Activated naive CD4-positive, alpha-beta T cell treated with anti-CD3 and anti-CD28 coated beads, Interleukin-2, amount 50 U/mL, for 72 hours (primary cell): Measurements from ENCODE around the gene SHROOM2. TPM values are rescaled to one million over a fixed set of nuclear protein-coding genes. Genes with fewer than 3 reads are reported as not detected.
"Not testable (repeated sequence)": the region's sequence is repeated elsewhere in the genome, so short reads cannot be mapped to it uniquely, and the experiment has no call there.

Experiments used
- ATAC-seq, 2 donors: fragments of 150-1000 bp; cut with Tn5 transposase; 2 replicates each; pipeline ENCODE4 v1.10.0; 2021; ENCODE audit warnings: mild to moderate bottlenecking in 2 of 2, moderate library complexity in 2 of 2
- DNase-seq, 2 donors: peaks; one replicate each; pipeline ENCODE4 v3.0.0; 2021 to 2022; ENCODE audit warnings: low spot score in 2 of 2
- H3K27ac Mint-ChIP-seq, 2 donors: one replicate each; pipeline ENCODE4 v1.8.0; 2022; ENCODE audit warnings: mild to moderate bottlenecking in 2 of 2, mixed read lengths in 2 of 2
- H3K36me3 Mint-ChIP-seq, 2 donors: one replicate each; pipeline ENCODE4 v1.8.0; 2022; ENCODE audit warnings: mixed read lengths in 2 of 2
- H3K9me3 Mint-ChIP-seq, 2 donors: one replicate each; pipeline ENCODE4 v1.8.0; 2022; ENCODE audit warnings: mixed read lengths in 2 of 2
- total RNA-seq, 2 donors: library from RNA; stranded (reverse); gene quantifications; one replicate each; pipeline ENCODE4 v1.2.3, GENCODE V29; 2022

Gene SHROOM2
- total RNA-seq, 2 donors from 2014 or later: not detected

DNA sequence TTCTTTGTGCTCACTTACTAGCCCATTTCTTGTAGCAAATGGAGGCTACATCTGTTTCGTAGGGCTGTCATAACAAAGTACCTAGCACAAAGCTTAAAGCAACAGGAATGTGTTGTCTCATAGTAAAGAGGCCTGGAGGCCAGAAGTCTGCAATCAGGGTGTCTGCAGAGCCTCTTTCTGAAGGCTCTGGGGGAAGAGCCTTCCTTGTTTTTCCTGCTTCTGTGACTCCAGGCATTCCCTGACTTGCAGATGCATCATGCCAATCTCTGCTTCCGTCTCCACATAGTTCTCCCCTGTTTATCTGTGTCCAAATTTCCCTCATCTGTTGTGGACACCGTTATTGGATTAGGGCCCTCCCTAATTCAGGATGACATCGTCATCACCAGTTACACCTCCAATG, 67.1 kb downstream of the SHROOM2 start:
- H3K36me3 Mint-ChIP-seq: no peaks in the 10 kb centered on the region
- no peak for DNase-seq
- no peak overlapping the region for H3K27ac Mint-ChIP-seq
- ATAC-seq: no peak
- H3K9me3 Mint-ChIP-seq: no peaks in the 10 kb centered on the region

DNA sequence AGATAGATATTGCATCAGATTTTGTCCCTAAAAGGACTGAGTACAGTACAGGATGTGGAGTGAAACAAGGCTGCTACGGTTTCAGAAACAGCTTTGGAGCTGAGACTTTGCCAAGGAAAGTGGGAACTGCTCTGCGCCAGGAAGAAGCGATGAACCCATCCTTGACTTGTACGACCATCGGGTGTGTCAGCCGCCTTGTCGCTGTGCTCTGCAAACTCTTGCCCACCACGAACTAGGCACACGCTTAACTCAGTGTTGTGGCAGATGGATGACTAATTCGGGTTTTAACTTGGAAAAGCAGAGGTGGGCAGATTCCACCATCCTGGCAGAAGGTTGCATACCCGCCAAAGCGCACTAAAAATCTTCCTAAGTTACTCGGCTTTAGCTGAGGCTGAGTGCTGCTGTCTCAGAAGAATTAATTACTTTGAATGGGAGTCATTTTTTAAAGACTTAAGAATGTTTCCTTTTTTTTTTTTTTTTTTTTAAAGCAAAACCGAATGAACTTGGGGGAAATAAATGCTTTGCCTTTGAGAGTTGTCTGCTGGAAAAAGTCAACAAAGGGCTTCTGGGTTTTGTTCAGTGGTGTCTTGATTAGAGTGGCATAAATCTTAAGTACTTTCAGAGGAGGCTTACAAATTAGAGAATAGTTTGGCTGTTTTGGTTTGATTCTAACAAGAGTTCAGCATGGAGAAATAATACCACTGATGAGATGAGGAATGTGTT, 69.5 kb downstream of the SHROOM2 start:
- no peak for DNase-seq
- Mint-ChIP-seq H3K9me3 (no peaks in the 10 kb centered on the region), H3K27ac (no peak overlapping the region), H3K36me3 (no peaks in the 10 kb centered on the region)
- ATAC-seq: no peak

DNA sequence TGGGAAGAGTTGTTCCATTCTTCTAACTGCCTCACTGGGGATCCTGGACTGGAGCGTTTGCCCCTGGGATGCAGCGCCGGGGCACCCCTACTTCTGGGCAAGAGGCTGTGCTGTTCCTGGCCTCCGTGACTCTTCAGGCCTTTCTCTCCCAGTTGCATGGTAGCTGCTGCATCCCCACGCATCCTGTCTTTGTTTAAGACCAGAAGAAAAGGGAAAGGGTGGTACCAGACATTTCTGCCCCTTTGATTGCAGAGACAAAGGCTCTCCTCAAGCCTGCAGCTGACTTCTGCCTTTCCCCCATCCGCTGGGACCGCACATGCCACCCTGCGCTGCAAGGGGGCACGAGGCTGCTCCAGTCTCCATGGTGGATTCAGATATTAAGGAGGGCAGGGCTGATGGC, 70.4 kb downstream of the SHROOM2 start:
- Mint-ChIP-seq H3K9me3 (no peaks in the 10 kb centered on the region), H3K36me3 (no peaks in the 10 kb centered on the region), H3K27ac (no peak overlapping the region)
- ATAC-seq: no peak
- no peak for DNase-seq

DNA sequence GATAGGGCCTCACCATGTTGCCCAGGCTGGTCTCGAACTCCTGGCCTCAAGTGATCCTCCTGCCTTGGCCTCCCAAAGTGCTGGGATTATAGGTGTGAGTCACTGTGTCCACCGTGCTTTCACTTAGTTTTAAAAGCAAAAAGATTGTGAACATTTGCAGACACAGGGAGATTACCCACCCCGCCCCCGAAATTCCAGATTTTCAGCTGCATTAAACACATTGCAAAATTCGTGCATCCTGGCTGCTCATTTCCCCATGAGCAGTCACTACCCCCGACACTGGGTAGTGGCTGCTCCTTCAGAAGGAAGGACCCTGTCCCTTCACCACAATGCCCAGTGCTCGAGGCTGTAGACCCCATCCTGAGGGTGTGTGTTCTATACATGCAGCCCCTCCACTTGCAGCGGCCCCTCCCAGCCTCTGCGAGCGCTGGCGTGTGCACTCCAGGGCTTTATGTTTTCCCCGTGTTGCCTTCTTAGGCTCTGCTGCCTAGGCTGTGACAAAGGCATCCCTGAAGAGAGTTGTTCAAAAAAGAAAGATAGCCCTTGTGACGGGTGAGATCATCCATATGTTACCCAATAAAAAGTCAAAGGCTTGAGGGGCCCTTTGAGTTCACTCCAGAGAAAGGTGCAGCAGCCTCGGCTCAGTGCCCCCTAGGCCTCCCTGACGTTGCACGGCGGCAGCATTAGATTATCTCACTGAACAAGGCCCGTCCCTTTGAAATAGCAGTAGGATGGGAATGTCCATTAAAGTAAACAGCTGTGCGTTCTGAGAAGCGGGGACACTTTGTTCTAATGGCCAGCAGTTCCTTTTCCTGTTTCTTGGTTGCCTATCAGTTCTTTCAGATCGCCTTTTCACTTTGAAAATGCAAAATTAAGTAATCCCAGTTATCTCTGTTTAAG, 71.6 kb downstream of the SHROOM2 start:
- H3K9me3 Mint-ChIP-seq: no peaks in the 10 kb centered on the region
- ATAC-seq (no peak), DNase-seq (no peak)
- H3K27ac Mint-ChIP-seq: no peak overlapping the region
- H3K36me3 Mint-ChIP-seq: no peaks in the 10 kb centered on the region

DNA sequence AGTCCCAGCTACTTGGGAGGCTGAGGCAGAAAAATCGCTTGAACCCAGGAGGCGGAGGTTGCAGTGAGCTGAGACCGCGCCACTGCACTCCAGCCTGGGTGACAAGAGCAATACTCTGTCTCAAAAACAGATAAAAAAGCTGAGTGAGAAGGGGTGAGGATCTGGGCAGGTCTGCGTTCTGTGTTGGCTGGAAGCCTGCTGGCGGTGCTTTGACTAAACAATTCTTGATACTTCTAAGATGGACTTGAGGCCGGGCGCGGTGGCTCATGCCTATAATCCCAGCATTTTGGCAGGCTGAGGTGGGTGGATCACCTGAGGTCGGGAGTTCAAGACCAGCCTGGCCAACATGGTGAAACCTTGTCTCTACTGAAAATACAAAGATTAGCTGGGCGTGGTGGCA, 72.5 kb downstream of the SHROOM2 start:
- not testable (repeated sequence) for DNase-seq, H3K36me3 Mint-ChIP-seq, H3K9me3 Mint-ChIP-seq, ATAC-seq, H3K27ac Mint-ChIP-seq

DNA sequence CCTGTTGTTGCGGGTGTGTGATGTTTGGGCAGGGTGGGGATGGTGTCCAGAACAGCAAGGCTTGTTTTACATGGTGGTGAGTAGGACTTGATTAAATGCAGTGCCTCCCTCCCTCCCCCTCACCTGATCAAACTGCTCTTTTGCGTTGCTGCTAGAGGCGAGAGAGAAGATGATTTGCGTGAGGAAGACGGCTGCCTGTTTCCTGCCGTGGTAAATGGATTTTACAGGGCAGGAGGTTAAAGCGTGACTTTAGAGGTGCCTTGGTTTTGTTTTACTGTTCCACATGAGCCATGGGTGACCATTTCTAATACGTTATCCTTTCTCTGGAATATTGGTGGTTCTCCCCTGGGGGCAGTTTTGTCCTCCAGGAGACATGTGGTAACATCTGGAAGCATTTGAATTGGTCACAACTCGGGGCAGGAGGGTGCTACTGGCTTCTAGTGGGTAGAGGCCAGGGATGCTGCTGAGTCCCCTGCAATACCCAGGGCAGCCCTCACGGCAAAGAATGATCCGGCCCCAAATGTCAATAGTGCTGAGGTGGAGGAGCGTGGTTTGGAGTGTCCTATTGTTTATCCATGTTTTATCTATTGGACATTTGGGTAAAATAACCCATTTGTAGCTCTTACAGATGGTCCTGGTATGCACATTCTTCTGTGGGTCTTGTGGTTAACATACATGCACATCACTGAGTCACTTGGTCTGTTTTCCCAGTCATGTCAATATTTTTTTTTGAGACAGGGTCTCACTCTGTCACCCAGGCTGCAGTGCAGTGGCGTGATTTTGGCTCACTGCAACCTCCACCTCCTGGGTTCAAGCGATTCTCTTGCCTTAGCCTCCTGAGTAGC, 73.7 kb downstream of the SHROOM2 start:
- no peak for ATAC-seq
- Mint-ChIP-seq H3K27ac (no peak overlapping the region), H3K36me3 (no peaks in the 10 kb centered on the region), H3K9me3 (no peaks in the 10 kb centered on the region)
- DNase-seq: no peak

DNA sequence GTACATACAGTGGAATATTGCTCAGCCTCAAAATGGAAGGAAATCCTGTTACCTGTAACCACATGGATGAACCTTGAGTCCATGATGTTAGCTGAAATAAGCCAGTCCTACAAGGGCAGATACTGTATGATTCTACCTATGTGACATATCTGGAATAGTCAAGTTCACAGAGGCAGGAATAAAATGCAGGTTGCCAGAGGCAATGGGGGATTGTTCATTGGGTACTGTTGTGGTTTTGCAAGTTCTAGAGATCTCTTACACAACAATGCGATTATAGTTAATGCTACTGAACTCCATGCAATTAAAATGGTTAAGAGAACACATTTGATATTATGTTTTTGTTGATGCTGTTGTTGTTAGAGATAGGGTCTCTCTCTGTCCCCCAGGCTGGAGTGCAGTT, 74.6 kb downstream of the SHROOM2 start:
- no peak for ATAC-seq
- no peak for DNase-seq
- H3K27ac Mint-ChIP-seq: no peak overlapping the region
- no peaks in the 10 kb centered on the region for H3K36me3 Mint-ChIP-seq
- no peaks in the 10 kb centered on the region for H3K9me3 Mint-ChIP-seq

DNA sequence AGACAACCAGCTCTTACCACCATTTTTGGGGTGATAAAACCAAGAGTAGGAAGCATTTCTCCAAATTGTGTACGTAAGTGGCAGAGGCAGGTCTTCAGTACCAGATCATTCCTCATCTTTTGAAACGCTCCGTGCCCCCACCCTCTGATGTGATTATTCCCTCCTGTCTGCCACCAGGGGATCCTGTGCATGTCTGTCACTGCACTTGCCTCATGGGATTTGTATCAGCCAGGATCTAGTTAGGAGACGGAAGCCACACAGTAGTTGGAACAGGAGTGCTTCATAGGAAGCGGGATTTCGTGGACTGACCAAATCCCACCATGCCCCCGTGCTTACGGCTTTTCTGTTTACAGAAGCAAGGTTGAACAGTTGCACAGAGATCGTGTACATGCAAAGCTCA, 75.5 kb downstream of the SHROOM2 start:
- DNase-seq: no peak
- ATAC-seq: no peak
- Mint-ChIP-seq H3K9me3 (no peaks in the 10 kb centered on the region), H3K36me3 (no peaks in the 10 kb centered on the region), H3K27ac (no peak overlapping the region)

DNA sequence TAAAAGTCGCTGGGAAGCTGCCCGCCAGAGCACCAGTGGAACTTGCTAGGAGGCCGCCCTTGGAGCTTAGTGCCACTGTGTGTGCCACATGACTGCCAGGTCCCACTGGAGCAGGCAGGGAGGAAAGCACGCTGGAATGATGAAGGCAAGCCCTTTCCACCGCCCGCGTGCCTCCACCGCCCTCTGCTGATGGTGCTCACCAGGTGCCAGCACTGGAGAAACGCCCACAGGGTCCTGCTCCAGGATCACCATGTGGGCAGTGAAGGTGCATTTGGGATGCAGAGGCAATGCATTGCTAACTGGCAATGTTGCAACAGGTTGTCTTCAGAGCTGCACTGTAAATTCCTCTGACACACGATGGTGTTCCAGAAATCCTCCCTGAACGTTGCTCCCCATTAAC, 76.3 kb downstream of the SHROOM2 start:
- Mint-ChIP-seq H3K27ac (no peak overlapping the region), H3K36me3 (no peaks in the 10 kb centered on the region)

DNA sequence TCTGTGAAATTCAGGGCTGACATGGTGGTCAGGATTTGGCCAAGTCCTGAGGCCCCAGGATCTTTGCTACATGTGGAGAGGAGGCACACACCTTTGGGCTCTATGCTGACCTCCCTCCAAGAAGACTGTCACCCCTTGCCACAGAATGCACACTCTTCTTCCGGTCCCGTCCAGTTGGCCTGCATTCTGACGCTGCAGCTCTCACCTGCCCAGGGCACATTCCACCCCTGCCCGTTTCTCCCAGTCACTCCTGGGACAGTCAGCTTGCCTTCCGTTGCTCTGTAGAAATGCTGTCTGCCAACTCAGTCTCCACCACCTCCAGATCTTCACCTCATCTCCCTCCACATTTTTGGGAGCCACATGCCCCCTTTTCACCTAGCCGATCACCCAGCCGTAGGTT, 76.7 kb downstream of the SHROOM2 start:
- H3K36me3 Mint-ChIP-seq: no peaks in the 10 kb centered on the region
- H3K27ac Mint-ChIP-seq: no peak overlapping the region
- DNase-seq (no peak), ATAC-seq (no peak)
- H3K9me3 Mint-ChIP-seq: no peaks in the 10 kb centered on the region

More for the DNA sequence above, 76.3 kb downstream of the SHROOM2 start:
- DNase-seq (no peak), ATAC-seq (no peak)
- no peaks in the 10 kb centered on the region for H3K9me3 Mint-ChIP-seq

DNA sequence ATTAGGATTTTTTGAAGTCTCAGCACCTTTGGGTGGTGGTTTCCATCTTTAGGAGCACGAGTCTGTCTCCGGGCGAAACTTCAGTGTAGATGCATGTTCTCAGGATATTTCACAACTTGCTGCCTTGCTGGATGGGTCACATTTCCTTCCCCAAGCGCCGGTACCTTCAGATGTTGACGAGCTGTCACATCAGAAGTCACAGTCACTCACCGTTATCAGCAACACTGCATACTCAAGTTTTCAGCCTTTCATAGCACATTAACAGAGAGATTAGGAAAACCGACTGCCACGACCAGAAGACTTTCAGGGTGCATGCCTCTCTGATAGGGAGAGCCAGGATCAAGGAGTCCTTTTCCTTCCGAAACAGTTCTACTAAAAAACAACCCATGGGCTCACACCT, 77.8 kb downstream of the SHROOM2 start:
- Mint-ChIP-seq H3K9me3 (no peaks in the 10 kb centered on the region), H3K27ac (no peak overlapping the region), H3K36me3 (no peaks in the 10 kb centered on the region)
- DNase-seq (no peak), ATAC-seq (no peak)

DNA sequence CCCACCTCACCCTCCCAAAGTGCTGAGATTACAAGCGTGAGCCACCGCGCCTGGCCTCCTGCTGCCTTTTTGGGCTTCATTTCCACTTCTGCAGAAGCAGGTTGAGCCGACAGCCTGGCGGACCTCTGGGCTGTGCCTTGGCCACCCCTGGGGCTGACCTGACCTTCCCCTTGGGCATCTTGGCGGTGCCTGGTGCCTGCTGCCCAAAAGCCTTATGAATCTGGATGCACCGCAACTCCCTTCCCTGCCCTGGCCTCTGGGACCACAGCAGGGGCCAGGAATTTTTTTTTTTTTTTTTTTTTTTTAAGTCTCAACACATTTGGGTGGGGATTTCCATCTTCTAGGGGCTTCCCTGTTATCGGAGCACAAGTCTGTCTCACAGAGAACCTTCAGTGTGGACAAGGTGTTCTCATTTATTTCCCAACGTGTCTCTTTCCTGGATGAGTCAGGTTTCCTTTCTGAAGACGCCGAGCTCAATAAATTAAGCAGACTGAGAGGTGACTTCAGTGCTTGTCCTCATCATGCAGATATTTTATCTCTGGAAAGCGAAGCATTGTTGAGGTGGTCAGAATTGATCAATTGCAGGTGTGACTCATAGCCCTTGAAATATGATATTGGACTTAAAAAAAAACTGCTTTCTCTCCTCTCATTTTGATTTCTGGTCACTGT, 79.7 kb downstream of the SHROOM2 start:
- DNase-seq (no peak), ATAC-seq (no peak)
- Mint-ChIP-seq H3K9me3 (no peaks in the 10 kb centered on the region), H3K36me3 (no peaks in the 10 kb centered on the region), H3K27ac (no peak overlapping the region)

DNA sequence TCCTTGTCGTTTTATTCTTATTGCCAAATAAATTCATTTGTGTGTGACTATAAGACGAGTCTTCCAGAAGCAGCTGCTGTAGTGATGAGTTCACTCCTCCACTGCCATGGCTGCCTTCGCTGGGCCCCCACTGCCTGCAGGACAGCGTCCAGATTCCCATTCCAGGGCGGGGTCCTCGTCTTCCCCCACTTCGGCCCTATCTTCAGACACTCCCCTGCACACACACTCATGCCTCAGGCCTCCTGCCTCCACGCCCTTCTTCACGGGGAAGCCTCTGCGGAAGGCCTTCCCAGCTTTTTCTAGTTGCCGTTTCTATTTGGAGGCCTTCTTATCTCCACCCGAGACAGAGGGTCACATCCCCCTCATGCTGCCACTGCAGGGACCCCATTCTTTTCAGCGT, 80.4 kb downstream of the SHROOM2 start:
- DNase-seq: no peak
- no peaks in the 10 kb centered on the region for H3K9me3 Mint-ChIP-seq
- no peak overlapping the region for H3K27ac Mint-ChIP-seq
- no peaks in the 10 kb centered on the region for H3K36me3 Mint-ChIP-seq
- ATAC-seq: no peak

DNA sequence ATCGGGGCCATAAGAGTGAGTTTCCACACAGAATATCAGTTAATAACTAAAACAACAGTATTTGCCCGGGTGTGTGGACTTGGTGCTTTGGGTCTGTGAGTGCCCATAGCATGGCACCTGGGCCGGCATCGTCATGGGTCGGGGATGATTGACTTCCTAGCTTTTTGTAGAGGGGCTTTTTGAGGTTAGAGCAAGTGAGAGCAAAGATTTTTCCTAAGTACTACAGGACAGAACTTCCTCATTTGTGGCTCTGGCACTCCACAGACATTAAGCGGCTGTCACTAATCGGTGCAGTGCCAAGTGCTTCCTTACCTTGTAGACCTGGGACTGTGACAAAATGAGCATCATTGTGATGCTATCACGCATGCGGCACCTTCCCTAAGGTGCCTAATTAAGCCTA, 81.0 kb downstream of the SHROOM2 start:
- no peak for DNase-seq
- H3K27ac Mint-ChIP-seq: no peak overlapping the region

DNA sequence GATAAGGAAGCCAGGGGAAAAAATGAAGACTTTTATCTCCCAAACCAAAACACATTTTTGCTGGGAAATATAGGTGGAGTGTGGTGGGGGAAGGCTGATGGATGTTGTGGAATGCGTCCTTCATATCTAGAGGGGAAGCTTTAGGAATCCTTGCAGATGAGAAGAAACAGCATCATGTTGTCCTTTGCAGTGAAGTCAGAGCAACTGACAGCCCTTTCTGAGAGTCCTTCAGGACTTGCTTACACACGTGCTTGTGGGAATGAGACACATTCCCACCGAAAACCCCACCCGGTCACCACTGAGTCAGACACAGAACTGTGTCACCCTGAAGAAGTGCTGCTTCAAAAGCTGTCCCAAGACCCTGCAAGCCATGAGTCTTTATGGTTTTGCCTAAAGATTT, 81.5 kb downstream of the SHROOM2 start:
- ATAC-seq (no peak), DNase-seq (no peak)
- Mint-ChIP-seq H3K36me3 (no peaks in the 10 kb centered on the region), H3K27ac (no peak overlapping the region), H3K9me3 (no peaks in the 10 kb centered on the region)

More for the DNA sequence above, 81.0 kb downstream of the SHROOM2 start:
- ATAC-seq: no peak
- Mint-ChIP-seq H3K36me3 (no peaks in the 10 kb centered on the region), H3K9me3 (no peaks in the 10 kb centered on the region)

DNA sequence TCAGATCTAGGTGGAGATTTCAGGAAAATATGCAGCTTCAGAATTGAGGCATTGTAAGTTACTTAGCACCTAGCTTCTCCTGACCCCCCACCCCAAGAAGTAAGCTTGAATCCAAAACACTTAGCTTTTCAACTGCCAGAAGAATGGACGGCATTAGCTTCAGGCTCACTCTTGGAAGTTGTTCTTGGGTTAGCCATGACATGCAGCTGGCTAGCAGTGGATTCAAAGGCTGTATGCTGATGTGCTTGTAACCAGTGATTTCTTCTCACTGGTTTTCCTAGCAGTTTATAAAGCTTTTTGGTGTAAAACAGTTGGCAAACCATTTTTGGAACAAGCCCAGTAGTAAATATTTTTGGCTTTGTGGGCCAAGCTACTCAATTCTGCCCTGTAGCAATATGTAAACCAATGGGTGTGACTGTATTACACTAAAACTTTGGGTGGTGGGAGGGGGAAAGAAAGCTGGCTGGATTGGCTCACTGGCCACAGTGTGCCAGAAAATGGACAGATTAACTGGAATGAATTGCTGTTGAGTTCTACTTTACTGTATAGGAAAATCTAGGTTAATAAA, 85.6 kb downstream of the SHROOM2 start:
- Mint-ChIP-seq H3K27ac (no peak overlapping the region), H3K9me3 (no peaks in the 10 kb centered on the region), H3K36me3 (no peaks in the 10 kb centered on the region)
- ATAC-seq (no peak), DNase-seq (no peak)
